ENCODE measurements around the gene ARHGAP22. TPM values are rescaled to one million over a fixed set of nuclear protein-coding genes. Genes with fewer than 3 reads are reported as not detected.

ARHGAP22 gene
- polyA plus RNA-seq, 4 donors: 1.4 to 3.3 (median 1.9) TPM

- DNase-seq (ENCODE audit: low read depth in 4 of 4, low spot score in 2 of 4): no peak
Measured at GRCh38 chr10:48633381-48634197, 28.7 kb upstream of the ARHGAP22 start.

GRCh38 chr10:48632166-48632565 is 27.3 kb upstream of the ARHGAP22 start:
- no peak for DNase-seq (ENCODE audit: low read depth in 4 of 4, low spot score in 2 of 4)

GRCh38 chr10:48627984-48628609 is 23.2 kb upstream of the ARHGAP22 start:
- no peak for DNase-seq (ENCODE audit: low read depth in 4 of 4, low spot score in 2 of 4)

DNA sequence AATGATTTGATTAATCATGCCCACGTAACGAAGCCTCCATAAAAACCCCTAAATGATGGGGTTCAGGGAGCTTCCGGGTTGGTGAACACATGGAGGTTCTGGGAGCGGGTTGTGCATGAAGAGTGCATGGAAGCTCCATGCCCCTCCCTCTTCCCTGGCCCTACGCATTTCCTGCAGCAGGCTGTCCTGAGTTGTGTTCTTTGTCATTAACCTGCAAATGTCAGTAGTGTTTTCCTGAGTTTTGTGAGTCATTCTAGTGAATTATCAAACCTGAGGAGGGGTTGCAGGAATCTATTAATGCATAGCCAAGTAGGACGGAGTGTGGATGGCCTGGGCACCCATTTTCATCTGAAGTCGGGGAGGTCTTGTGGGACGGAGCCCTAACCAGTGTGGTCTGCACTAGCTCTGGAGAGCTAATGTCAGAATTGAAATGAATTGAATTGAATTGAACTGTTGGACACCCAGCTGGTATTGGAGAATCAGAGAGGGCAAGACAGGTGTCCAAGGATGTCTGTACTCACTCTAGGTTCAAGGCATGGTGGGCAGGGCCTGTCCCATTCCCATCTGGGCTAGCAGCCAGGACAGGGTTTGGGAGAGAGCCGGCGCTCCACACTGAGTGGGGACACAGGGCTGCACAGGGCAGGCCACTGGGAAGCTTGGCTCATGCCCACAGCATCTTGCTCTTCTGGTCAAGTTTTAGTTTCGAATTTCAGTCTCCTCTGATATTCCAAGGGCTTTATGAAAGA is 22.3 kb upstream of the ARHGAP22 start:
- DNase-seq (ENCODE audit: low read depth in 4 of 4, low spot score in 2 of 4): no peak

DNA sequence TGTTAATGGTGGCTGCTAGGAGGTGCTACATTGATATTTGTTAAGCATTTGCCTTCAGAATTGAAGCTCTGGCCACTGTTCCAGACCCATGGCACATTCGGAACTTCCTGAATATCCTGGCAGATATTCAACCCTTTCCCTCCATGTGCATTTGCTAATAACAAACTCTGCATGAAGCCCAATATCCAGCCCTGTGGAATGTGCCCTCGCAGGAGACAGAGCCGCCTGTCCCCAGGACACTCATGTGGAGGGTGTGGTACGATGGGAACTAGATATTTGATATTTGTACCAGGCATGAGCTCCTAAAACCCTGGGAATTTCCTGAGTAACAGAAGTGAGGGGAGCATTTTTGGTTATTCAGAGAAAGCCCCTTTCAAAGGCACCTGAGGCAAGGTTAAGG is 21.6 kb upstream of the ARHGAP22 start:
- no peak for DNase-seq (ENCODE audit: low read depth in 4 of 4, low spot score in 2 of 4)

DNA sequence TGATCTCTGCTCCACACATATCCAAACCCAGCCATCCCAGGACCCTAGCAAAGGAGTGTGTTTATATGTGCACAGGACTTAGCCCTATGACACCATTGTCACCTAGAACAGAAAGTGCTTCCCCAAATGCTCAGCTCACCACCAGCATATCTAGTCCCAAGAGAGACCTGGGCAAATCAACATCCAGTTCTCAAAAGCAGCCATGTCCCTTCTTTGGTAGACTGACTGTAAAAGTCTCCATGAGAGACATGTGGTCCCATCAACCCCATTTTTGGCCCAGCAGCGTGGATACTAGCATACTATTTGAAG is 20.9 kb upstream of the ARHGAP22 start:
- DNase-seq (ENCODE audit: low read depth in 4 of 4, low spot score in 2 of 4): no peak

DNA sequence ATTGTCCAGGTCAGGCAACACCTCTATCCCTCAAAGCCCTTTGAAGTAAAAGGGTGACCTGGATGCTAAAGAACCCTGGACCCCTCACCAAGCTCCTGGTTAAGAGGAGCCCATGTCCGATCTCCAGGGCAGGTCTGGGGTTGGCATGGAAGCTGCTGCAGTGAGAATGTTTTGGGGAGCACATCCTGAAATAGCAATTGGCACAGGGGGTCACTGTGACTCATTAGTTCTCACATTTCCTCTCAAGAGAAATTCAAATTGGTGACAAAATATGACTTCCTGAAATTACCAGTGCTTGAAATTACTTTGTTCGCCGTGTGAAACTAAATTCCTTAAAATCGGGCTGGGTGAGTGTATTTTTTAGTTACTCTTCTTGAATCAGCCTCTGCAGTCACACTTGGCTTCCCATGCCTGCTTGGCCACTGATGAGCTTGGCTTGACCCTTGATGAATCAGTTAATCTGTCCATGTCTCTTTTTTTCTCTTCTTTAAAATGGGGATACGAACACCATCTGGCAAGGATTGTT is 18.8 kb upstream of the ARHGAP22 start:
- no peak for DNase-seq (ENCODE audit: low read depth in 4 of 4, low spot score in 2 of 4)

DNA sequence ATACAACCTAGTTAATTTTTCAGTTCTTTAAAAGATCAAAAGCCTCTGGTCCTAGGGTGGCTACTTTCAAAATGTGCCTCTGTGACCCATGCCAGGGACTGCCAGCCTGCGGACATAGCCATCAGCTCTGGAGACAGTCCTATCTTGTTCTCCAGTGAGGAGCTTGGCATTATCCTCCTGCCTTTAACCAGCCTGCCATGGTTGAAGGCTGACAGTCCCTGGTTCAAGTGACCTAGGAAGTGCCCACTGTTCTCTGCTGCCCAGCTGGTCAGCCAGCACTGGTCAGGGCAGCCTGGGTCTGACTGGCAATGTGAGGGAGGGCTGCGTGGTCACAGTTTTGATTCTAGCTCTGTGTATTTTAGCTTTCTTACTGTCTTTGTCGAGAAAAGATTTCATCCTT is 18.1 kb upstream of the ARHGAP22 start:
- DNase-seq (ENCODE audit: low read depth in 4 of 4, low spot score in 2 of 4): no peak

DNA sequence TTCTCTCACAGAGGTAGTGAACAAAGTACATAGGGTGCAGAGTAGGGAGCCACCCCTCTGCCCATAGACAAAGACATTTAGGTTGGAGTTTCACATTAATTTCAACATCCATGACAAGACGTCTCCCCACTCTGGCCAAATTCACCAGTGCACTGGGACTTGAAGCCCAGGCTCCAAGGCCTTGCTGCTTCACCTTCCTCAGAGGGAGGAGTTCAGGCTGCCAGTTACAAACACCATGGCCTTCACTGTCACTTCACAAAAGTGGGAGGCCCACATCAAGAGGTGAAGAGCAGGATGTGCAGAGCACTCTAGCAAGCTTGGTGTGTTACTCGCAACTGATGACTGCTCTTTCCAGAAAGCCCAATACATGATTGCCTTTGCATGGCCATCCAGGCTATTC is 15.8 kb upstream of the ARHGAP22 start:
- DNase-seq (ENCODE audit: low read depth in 4 of 4, low spot score in 2 of 4): no peak

DNA sequence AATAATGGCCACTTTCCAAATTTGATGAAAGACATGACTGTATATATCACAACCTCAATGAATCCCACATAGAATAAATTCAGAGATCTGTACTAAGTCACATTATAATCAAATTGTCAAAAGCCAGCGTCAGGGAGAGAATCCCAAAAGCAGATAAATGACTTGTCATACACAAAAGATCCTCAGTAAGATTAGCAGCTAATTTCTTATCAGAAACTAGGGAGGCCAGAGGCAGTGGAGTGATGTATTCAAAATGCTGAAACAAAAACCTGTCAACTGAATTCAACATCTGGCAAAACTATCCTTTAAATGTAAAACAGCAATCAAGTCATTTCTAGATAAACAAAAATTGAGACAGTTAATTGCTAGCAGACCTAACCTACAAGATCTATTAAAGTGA is 11.6 kb upstream of the ARHGAP22 start:
- no peak for DNase-seq (ENCODE audit: low read depth in 4 of 4, low spot score in 2 of 4)

- DNase-seq (ENCODE audit: low read depth in 4 of 4, low spot score in 2 of 4): no peak
Measured at GRCh38 chr10:48614481-48615390, 9.9 kb upstream of the ARHGAP22 start.

DNA sequence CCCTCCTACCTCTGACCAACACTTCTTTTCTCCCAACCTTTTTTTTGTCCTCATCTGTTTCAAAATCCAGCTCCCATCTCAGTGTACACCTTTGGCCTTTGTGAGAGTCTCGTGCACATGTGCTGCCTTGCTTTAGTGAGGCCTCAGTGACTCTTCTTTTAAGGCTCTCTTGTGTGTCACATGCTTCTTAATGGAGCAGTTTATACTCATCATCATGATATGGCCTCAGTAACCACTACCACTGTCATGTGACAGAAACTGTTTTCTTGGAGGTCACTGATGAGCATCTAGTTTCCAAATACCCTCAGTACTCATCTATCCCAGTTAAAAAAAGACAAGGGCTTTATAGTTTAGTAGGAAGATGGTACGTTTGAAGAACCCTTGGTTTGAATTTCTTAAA is 8.1 kb upstream of the ARHGAP22 start:
- DNase-seq (ENCODE audit: low read depth in 4 of 4, low spot score in 2 of 4): no peak

GRCh38 chr10:48612236-48612943 is 7.5 kb upstream of the ARHGAP22 start:
- no peak for DNase-seq (ENCODE audit: low read depth in 4 of 4, low spot score in 2 of 4)

DNA sequence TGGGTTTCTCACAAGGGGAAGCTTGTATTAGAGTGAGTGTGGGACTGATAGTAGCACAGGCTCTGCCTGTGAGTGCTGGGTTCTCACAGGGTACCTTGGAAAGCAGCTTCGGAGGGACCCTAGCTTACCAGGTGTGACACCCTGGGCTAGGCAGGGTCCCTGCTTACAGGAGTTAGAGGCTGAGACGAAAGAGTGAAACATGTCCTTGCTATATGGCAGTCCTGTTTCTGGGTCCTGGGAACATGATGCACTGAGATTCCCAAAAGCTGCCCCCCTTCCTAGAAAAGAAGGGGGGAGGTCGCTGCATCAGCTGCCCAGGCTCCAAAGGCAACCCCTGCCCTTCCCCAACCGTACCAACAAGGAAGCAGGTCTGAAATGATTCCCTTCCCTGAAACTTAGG is 6.3 kb upstream of the ARHGAP22 start:
- no peak for DNase-seq (ENCODE audit: low read depth in 4 of 4, low spot score in 2 of 4)

- DNase-seq (ENCODE audit: low read depth in 4 of 4, low spot score in 2 of 4): no peak
Measured at GRCh38 chr10:48610585-48611093, 5.8 kb upstream of the ARHGAP22 start.

DNA sequence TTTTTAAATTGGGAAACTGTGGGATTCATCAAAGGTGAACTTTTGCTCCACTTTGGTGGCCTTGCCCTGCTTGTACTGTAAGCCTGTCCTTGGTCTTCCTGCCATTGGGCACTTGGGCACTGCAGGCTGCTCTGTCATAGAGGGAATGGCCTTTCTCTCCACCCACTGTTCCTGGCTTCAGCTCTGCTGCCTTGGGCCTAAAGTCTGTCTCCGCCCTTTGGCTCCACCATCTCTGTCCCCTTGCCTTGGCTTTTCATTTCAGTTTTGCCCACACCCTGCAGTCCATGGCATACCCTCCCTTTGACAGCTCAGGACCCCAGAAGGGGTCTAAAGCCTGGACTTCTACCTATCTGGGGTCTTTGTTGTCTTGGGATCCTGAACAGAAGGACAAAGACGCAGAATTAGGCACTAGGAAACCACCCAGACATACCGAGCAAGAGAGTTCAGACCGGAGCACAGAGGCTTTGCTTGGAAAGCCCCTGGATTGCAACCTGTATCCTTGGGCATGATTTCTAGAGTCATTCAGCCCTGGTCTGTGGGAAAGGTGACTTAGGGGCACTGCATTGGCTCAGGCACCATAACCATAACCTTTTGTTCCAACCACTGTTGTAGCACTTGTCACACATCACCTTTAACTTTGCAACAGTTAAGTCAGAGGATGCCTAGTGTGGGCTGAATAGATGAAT is 5.2 kb upstream of the ARHGAP22 start:
- DNase-seq (ENCODE audit: low read depth in 4 of 4, low spot score in 2 of 4): no peak

- no peak for DNase-seq (ENCODE audit: low read depth in 4 of 4, low spot score in 2 of 4)
Measured at GRCh38 chr10:48609441-48609840, 4.6 kb upstream of the ARHGAP22 start.

GRCh38 chr10:48608976-48609375 is 4.1 kb upstream of the ARHGAP22 start:
- DNase-seq (ENCODE audit: low read depth in 4 of 4, low spot score in 2 of 4): no peak

- DNase-seq (ENCODE audit: low read depth in 4 of 4, low spot score in 2 of 4): no peak
Measured at GRCh38 chr10:48608279-48608681, 3.4 kb upstream of the ARHGAP22 start.
